ENCODE results near the gene SIRT7.

SIRT7 gene

DNA sequence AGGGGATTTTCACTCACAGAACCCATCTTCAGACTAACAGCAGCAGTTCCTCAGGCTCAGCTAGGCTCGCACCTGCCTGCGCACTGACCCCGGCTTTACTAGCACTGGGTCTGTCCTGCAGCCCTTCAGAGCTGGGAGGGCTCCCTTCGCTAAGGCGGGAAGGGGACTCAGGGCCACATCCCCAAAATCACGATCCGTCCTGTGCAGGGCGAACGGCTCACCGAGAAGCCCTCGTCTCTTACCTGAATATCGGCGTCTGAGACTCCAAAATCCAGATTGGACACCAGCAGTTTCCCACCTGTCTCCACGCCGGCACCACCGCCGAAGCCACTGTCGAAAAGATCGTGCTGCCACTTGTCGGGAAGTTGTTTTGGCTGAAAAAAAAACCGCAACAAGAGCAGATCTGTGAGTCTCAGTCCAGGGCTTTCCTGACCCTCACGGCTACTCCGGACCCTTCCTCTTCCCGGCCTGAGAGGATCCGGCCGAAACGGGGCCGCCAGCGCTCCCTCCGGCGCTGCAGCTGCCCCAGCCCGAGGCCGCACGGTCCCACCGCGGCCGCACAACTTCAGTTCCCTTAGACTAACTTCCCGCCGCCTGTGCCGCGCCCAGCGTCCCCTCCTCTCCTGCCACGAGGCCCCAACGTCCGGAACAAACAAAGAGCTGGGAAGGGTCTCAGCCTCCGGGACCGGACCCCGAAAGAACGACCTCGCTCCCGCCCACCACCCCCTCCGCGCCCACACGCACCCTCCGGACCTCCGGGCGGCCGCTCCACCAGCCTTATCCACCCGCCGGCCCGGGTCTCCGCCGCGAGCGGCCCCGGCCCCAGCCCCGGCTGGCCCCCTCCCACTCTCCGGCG, 27.3 kb downstream of the SIRT7 start:
- peaks cover 5% of the 10 kb centered on the region for H3K4me1 ChIP-seq (ENCODE audit: insufficient read depth, insufficient read length)
- no peak for TF ChIP-seq SUZ12 (IDR thresholded peaks at IDR 0.05; ENCODE audit: extremely low read depth, insufficient read depth, insufficient read length)
- no peak for TF ChIP-seq YY1 (IDR thresholded peaks at IDR 0.05; ENCODE audit: insufficient read depth, insufficient read length)
- TF ChIP-seq ZNF274 (IDR thresholded peaks at IDR 0.05; ENCODE audit: low read depth, low read length): no peak
- DNase-seq (ENCODE audit: low read depth, low spot score): no peak
- no peaks in the 10 kb centered on the region for H3K9me3 ChIP-seq (ENCODE audit: insufficient read depth, low read length)
- peak overlapping the region; percentile 99 for H3K4me3 ChIP-seq (ENCODE audit: insufficient read length, low read depth)
- peak overlapping the region; percentile 99 for H3K9ac ChIP-seq (ENCODE audit: insufficient read length, low read depth)
- H3K27me3 ChIP-seq (ENCODE audit: insufficient read depth, insufficient read length): no peaks in the 10 kb centered on the region
- peaks cover 72% of the 10 kb centered on the region for H3K36me3 ChIP-seq (ENCODE audit: insufficient read depth, insufficient read length, low read length)

DNA sequence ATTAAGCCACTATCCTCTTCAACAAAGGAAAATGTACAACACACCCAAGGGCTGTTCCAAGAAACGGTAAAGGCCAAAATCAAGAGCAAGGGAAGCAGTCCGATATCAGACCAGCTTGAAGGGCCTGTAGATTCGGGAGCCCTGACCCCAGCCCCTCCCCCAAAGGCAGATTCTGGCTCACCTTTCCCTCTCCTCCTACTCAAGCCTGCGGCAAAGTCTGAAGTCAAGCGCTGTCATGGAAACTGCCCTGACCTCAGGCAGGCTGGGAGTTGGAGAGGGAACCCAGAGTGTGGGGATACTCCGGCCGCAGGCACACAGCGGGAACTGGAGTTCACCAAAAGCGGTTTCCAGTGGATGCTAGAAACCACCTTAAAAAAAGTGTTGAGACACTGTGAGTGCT, 28.4 kb downstream of the SIRT7 start:
- Histone ChIP-seq H3K4me3 (ENCODE audit: insufficient read length, low read depth) (no peak overlapping the region), H3K9me3 (ENCODE audit: insufficient read depth, low read length) (no peaks in the 10 kb centered on the region), H3K27me3 (ENCODE audit: insufficient read depth, insufficient read length) (no peaks in the 10 kb centered on the region), H3K36me3 (ENCODE audit: insufficient read depth, insufficient read length, low read length) (peaks cover 75% of the 10 kb centered on the region), H3K4me1 (ENCODE audit: insufficient read depth, insufficient read length) (peaks cover 5% of the 10 kb centered on the region), H3K9ac (ENCODE audit: insufficient read length, low read depth) (peak overlapping the region; percentile 99)
- DNase-seq (ENCODE audit: low read depth, low spot score): no peak
- TF ChIP-seq SUZ12 (IDR thresholded peaks at IDR 0.05; ENCODE audit: extremely low read depth, insufficient read depth, insufficient read length): no peak
- TF ChIP-seq YY1 (IDR thresholded peaks at IDR 0.05; ENCODE audit: insufficient read depth, insufficient read length): no peak
- TF ChIP-seq ZNF274 (IDR thresholded peaks at IDR 0.05; ENCODE audit: low read depth, low read length): no peak

DNA sequence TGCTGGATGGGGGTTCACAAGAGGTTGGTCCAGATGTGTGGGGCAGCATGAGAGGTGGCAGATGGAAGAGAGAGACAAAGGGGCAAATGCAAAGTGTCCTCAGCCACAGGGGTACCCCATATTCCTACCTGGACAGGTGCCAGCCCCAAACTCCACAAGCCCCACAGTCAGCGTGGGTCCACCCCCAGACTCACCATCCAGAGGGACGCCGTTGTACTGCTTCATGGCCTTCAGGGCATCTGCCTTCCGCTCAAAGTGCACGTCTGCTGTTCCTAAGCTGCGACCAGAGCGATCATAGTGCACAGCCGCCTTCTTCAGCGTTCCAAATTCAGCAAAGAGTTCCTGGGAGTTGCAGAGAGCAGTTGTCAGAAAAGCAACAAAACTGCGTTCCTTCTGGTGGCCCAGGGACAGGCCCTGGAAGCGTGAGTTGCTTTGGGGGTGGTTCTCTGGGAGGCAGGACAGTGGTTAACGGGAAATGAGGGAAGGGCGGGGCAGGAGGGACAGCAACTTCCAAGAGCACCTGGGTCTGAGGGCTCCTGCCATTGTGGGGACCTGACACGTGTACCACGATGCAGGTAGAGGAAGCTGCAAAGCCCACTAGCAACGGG, 28.9 kb downstream of the SIRT7 start:
- Histone ChIP-seq H3K9me3 (ENCODE audit: insufficient read depth, low read length) (no peaks in the 10 kb centered on the region), H3K36me3 (ENCODE audit: insufficient read depth, insufficient read length, low read length) (peaks cover 75% of the 10 kb centered on the region), H3K4me3 (ENCODE audit: insufficient read length, low read depth) (no peak overlapping the region), H3K4me1 (ENCODE audit: insufficient read depth, insufficient read length) (peaks cover 2% of the 10 kb centered on the region), H3K9ac (ENCODE audit: insufficient read length, low read depth) (peak overlapping the region; percentile 99), H3K27me3 (ENCODE audit: insufficient read depth, insufficient read length) (no peaks in the 10 kb centered on the region)
- DNase-seq (ENCODE audit: low read depth, low spot score): no peak
- TF ChIP-seq ZNF274 (IDR thresholded peaks at IDR 0.05; ENCODE audit: low read depth, low read length): no peak
- no peak for TF ChIP-seq SUZ12 (IDR thresholded peaks at IDR 0.05; ENCODE audit: extremely low read depth, insufficient read depth, insufficient read length)
- no peak for TF ChIP-seq YY1 (IDR thresholded peaks at IDR 0.05; ENCODE audit: insufficient read depth, insufficient read length)

DNA sequence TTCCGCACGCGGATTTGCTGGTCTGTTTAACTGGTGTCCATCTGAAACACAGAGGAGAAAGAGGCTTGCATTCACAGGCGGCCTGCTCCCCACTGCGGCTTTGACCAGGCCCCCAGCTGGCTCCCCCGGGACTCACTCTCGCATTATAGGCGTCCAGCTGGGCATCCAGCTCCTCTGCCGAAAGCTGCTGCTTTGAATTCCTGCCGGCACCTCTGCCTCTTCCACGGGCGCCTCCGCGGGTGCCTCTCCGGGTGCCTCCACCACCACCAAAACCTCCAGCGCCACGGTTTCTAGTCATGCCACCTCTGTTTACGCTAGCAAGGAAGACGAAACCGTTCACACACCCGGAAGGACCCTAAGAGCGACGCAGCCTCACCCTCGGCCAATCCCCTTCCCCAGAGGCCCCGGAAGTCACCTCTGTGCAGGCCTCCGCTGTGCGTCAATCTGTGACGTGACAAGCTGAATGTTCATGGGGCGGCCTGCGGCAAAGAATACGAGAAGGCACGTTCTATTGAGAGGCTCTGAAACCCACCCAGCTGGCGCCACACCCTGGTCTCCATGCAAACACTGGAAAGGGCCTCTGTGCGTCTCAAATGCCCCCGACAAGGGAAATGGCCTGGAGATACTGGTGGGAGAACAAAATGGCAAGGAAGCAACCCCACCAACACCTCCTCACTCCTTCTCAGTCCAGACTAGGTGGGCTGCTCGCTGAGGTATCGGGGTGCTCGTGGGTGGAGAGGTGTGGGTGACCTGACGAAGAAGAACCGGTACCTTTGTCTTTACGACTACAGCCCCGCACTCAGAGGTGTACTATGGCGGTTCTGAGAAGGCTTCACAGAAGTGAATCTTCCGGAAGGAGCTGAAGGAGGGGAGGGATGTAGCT, 29.6 kb downstream of the SIRT7 start:
- H3K4me1 ChIP-seq (ENCODE audit: insufficient read depth, insufficient read length): peaks cover 2% of the 10 kb centered on the region
- H3K9me3 ChIP-seq (ENCODE audit: insufficient read depth, low read length): no peaks in the 10 kb centered on the region
- H3K9ac ChIP-seq (ENCODE audit: insufficient read length, low read depth): peak overlapping the region; percentile 32
- no peak overlapping the region for H3K4me3 ChIP-seq (ENCODE audit: insufficient read length, low read depth)
- H3K27me3 ChIP-seq (ENCODE audit: insufficient read depth, insufficient read length): no peaks in the 10 kb centered on the region
- DNase-seq (ENCODE audit: low read depth, low spot score): no peak
- TF ChIP-seq YY1 (IDR thresholded peaks at IDR 0.05; ENCODE audit: insufficient read depth, insufficient read length) (no peak), SUZ12 (IDR thresholded peaks at IDR 0.05; ENCODE audit: extremely low read depth, insufficient read depth, insufficient read length) (no peak), ZNF274 (IDR thresholded peaks at IDR 0.05; ENCODE audit: low read depth, low read length) (no peak)
- H3K36me3 ChIP-seq (ENCODE audit: insufficient read depth, insufficient read length, low read length): peaks cover 73% of the 10 kb centered on the region

DNA sequence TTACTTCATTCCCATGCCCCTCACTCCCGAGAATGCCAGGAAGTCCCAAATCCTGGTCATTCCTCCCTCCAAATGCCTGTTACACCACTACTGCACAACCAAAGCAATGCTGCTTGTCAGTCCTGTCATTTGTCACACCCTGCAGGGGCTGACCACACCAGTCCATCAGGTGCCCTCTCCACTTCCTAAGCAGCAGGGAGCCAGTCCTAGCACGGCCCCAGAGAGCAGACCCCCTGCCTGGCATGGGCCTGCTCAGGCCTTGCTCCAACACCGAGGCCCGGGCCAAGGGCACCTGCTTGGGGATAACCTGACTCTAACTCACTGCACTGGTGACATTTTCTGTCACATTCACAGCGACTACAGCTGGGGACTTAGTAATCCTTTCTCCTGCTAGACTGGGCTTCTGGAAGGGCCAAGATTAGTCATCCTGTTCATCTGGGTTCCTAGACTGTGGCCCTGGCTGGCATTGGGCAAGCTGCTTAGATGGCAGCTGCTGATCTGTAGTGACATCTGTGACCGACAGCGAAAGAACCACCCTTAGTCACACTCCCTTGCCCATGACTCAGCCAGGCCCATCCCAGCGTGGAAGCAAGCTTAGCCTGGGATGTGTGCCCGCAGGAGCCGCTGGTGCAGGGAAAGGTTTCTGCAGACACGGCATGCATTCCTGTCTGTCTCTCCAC, 32.0 kb downstream of the SIRT7 start:
- Histone ChIP-seq H3K36me3 (ENCODE audit: insufficient read depth, insufficient read length, low read length) (peaks cover 89% of the 10 kb centered on the region), H3K4me1 (ENCODE audit: insufficient read depth, insufficient read length) (no peaks in the 10 kb centered on the region), H3K9ac (ENCODE audit: insufficient read length, low read depth) (no peak overlapping the region), H3K9me3 (ENCODE audit: insufficient read depth, low read length) (no peaks in the 10 kb centered on the region), H3K27me3 (ENCODE audit: insufficient read depth, insufficient read length) (no peaks in the 10 kb centered on the region), H3K4me3 (ENCODE audit: insufficient read length, low read depth) (no peak overlapping the region)
- no peak for TF ChIP-seq SUZ12 (IDR thresholded peaks at IDR 0.05; ENCODE audit: extremely low read depth, insufficient read depth, insufficient read length)
- no peak for TF ChIP-seq ZNF274 (IDR thresholded peaks at IDR 0.05; ENCODE audit: low read depth, low read length)
- no peak for TF ChIP-seq YY1 (IDR thresholded peaks at IDR 0.05; ENCODE audit: insufficient read depth, insufficient read length)
- DNase-seq (ENCODE audit: low read depth, low spot score): no peak

DNA sequence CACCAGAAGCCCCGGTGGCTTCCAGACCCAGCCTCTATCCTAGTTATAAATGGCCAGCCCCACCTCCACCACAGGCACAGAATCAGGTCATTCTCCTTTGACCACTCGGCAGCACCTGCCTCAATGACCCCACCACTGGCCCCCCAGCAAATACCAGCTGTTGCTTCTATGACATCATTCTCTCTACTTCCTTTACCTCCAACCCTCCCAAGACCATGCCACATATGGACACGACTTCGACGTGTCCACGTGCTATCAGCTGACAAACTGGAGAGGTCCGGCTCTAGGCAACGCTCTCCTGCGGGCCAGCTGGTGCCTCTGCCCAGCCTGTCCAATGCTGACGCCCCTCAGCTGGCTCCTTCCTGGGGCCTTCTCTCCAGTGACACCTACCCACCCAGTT, 32.5 kb downstream of the SIRT7 start:
- Histone ChIP-seq H3K9me3 (ENCODE audit: insufficient read depth, low read length) (no peaks in the 10 kb centered on the region), H3K9ac (ENCODE audit: insufficient read length, low read depth) (no peak overlapping the region), H3K36me3 (ENCODE audit: insufficient read depth, insufficient read length, low read length) (peaks cover 89% of the 10 kb centered on the region), H3K4me1 (ENCODE audit: insufficient read depth, insufficient read length) (no peaks in the 10 kb centered on the region), H3K27me3 (ENCODE audit: insufficient read depth, insufficient read length) (no peaks in the 10 kb centered on the region), H3K4me3 (ENCODE audit: insufficient read length, low read depth) (no peak overlapping the region)
- no peak for DNase-seq (ENCODE audit: low read depth, low spot score)
- TF ChIP-seq YY1 (IDR thresholded peaks at IDR 0.05; ENCODE audit: insufficient read depth, insufficient read length) (no peak), ZNF274 (IDR thresholded peaks at IDR 0.05; ENCODE audit: low read depth, low read length) (no peak), SUZ12 (IDR thresholded peaks at IDR 0.05; ENCODE audit: extremely low read depth, insufficient read depth, insufficient read length) (no peak)

Data from NT2/D1 (cell line).